Neutrophil (primary cell): ENCODE results near the gene PDX1.
A peak's percentile ranks its signal among the peaks of the same experiment; 100 is the strongest.

ENCODE experiments used
- H3K27ac ChIP-seq: fragments of 200-600 bp; sonication (generic); 2 replicates; pipeline ENCODE4 v1.5.1; 2016; ENCODE audit warnings: mild to moderate bottlenecking, moderate library complexity
- H3K27me3 ChIP-seq: fragments of 200-600 bp; sonication (generic); 2 replicates; pipeline ENCODE4 v1.6.0; 2016; ENCODE audit warnings: mild to moderate bottlenecking
- H3K36me3 ChIP-seq: fragments of 200-600 bp; sonication (generic); 2 replicates; pipeline ENCODE4 v1.5.1; 2017
- H3K4me1 ChIP-seq, 2 experiments: fragments of 200-600 bp in 1 of 2; sonication (generic) in 1 of 2; 1 replicate in 1 of 2; 2 replicates in 1 of 2; pipeline versions ENCODE4 v1.5.1 to v1.6.1; 2013 to 2016; ENCODE audit warnings: low read depth in 1 of 2, low read length in 1 of 2, mild to moderate bottlenecking in 1 of 2, moderate library complexity in 1 of 2; ENCODE audit not compliant: control insufficient read depth in 1 of 2, insufficient read depth in 1 of 2
- H3K4me3 ChIP-seq, 2 experiments: fragments of 200-600 bp in 1 of 2; sonication (generic) in 1 of 2; 1 replicate in 1 of 2; 2 replicates in 1 of 2; pipeline ENCODE4 v1.5.1; 2013 to 2016; ENCODE audit warnings: low read depth in 1 of 2, low read length in 1 of 2, mild to moderate bottlenecking in 1 of 2, moderate library complexity in 1 of 2
- H3K9me3 ChIP-seq: fragments of 200-600 bp; sonication (generic); 2 replicates; pipeline ENCODE4 v1.5.1; 2016
- CTCF ChIP-seq: fragments of 200-600 bp; sonication (generic); IDR thresholded peaks from 2 replicates; pipeline ENCODE4 v1.5.1; 2016; ENCODE audit warnings: antibody characterized with exemption

Gene PDX1

GRCh38 chr13:27955014-27955591, 35.3 kb downstream of the PDX1 start:
- Histone ChIP-seq H3K36me3 (no peaks in the 10 kb centered on the region), H3K4me3 (peak overlapping the region in 1 of 2 experiments; percentile 49), H3K27me3 (peaks cover 100% of the 10 kb centered on the region)

GRCh38 chr13:27956576-27957300, 36.9 kb downstream of the PDX1 start:
- TF ChIP-seq CTCF, result no peak
- peaks cover 13 to 28% of the 10 kb centered on the region in 2 experiments for H3K4me1 ChIP-seq
- no peak overlapping the region for H3K27ac ChIP-seq
- H3K4me3 ChIP-seq, result no peak overlapping the region
- H3K9me3 ChIP-seq, result no peaks in the 10 kb centered on the region
- H3K36me3 ChIP-seq, result no peaks in the 10 kb centered on the region
- peaks cover 100% of the 10 kb centered on the region for H3K27me3 ChIP-seq

More at GRCh38 chr13:27955014-27955591, 35.3 kb downstream of the PDX1 start:
- no peak overlapping the region for H3K27ac ChIP-seq
- no peak for TF ChIP-seq CTCF
- peaks cover 9 to 16% of the 10 kb centered on the region in 2 experiments for H3K4me1 ChIP-seq
- no peaks in the 10 kb centered on the region for H3K9me3 ChIP-seq

- peaks cover 100% of the 10 kb centered on the region for H3K27me3 ChIP-seq
- H3K27ac ChIP-seq, result no peak overlapping the region
- H3K4me3 ChIP-seq, result no peak overlapping the region
- no peaks in the 10 kb centered on the region for H3K9me3 ChIP-seq
- peaks cover 5 to 12% of the 10 kb centered on the region in 2 experiments for H3K4me1 ChIP-seq
- no peak for TF ChIP-seq CTCF
- no peaks in the 10 kb centered on the region for H3K36me3 ChIP-seq
Measured at GRCh38 chr13:27959976-27960361, 40.2 kb downstream of the PDX1 start.

GRCh38 chr13:27960362-27961226, 40.8 kb downstream of the PDX1 start:
- Histone ChIP-seq H3K27me3 (peaks cover 100% of the 10 kb centered on the region), H3K4me1 (peaks cover 5 to 12% of the 10 kb centered on the region in 2 experiments), H3K36me3 (no peaks in the 10 kb centered on the region), H3K9me3 (no peaks in the 10 kb centered on the region), H3K4me3 (peak overlapping the region in 1 of 2 experiments; percentile 35), H3K27ac (no peak overlapping the region)
- TF ChIP-seq CTCF, result no peak

GRCh38 chr13:27961227-27962085, 41.7 kb downstream of the PDX1 start:
- no peaks in the 10 kb centered on the region for H3K9me3 ChIP-seq
- no peaks in the 10 kb centered on the region for H3K36me3 ChIP-seq
- H3K4me3 ChIP-seq, result peak overlapping the region in 1 of 2 experiments; percentile 35
- peaks cover 100% of the 10 kb centered on the region for H3K27me3 ChIP-seq
- peaks cover 5 to 12% of the 10 kb centered on the region in 2 experiments for H3K4me1 ChIP-seq
- TF ChIP-seq CTCF, result no peak
- no peak overlapping the region for H3K27ac ChIP-seq
